ENCODE measurements around the gene TBPL1. TPM values are rescaled to one million over a fixed set of nuclear protein-coding genes. Genes with fewer than 3 reads are reported as not detected.

TBPL1 gene
- total and polyA plus RNA-seq, 2 of the 8 experiments (the other 6 are each of a cell fraction or from before 2014, with no cell fraction given): 32.5 to 67.0 TPM

- Histone ChIP-seq H3K9ac (replicated peaks in 1 of 4; ENCODE audit: extremely low read depth in 1 of 4, low read depth in 3 of 4, low read length in 3 of 4) (no peak overlapping the region), H3K18ac (ENCODE audit: extremely low read depth, low read length) (no peak overlapping the region), H4K5ac (ENCODE audit: insufficient read length, low read depth, low read length) (no peak overlapping the region), H2BK15ac (ENCODE audit: low read length) (no peak overlapping the region), H3K23ac (ENCODE audit: insufficient read length) (no peak overlapping the region), H3K14ac (ENCODE audit: insufficient read length) (no peak overlapping the region), H3K4me3 (ENCODE audit: extremely low read depth in 1 of 4, insufficient read depth in 2 of 4, low read depth in 3 of 4, low read length in 4 of 4) (no peak overlapping the region), H4K20me1 (replicated peaks in 1 of 2; ENCODE audit: control insufficient read depth in 1 of 2, insufficient read depth in 2 of 2, low read length in 2 of 2) (no peaks in the 10 kb centered on the region), H3K4me1 (replicated peaks in 1 of 4; ENCODE audit: control insufficient read depth in 3 of 4, insufficient read depth in 4 of 4, low read length in 3 of 4) (peaks cover 0 to 7% (median 3%) of the 10 kb centered on the region in 4 experiments; a peak in 6 of 7 replicates), H3K4ac (replicated peaks; ENCODE audit: insufficient read length, low read depth, low read length) (no peak overlapping the region), H3K56ac (replicated peaks; ENCODE audit: insufficient read length, low read depth, low read length) (no peak overlapping the region), H3K9me3 (ENCODE audit: insufficient read depth in 2 of 2, low read depth in 1 of 2, low read length in 1 of 2) (0 out of 4 replicates have a peak, but pooled peaks cover 0 to 4% of the 10 kb centered on the region in 2 experiments), H4K8ac (ENCODE audit: extremely low read depth, insufficient read depth, low read length) (no peak overlapping the region), H2AK5ac (ENCODE audit: low read depth, low read length) (no peak overlapping the region), H3K27me3 (replicated peaks in 1 of 4; ENCODE audit: control insufficient read depth in 3 of 4, extremely low read depth in 1 of 4, insufficient read depth in 3 of 4, low read length in 3 of 4) (no peaks in the 10 kb centered on the region), H2BK5ac (ENCODE audit: low read depth, low read length) (no peak overlapping the region), H2BK120ac (replicated peaks; ENCODE audit: low read depth, low read length) (no peak overlapping the region), H3K79me1 (ENCODE audit: low read depth, low read length) (no peaks in the 10 kb centered on the region), H3K79me2 (ENCODE audit: control insufficient read depth in 1 of 2, insufficient read depth in 2 of 2, low read length in 2 of 2) (no peaks in the 10 kb centered on the region), H2BK12ac (ENCODE audit: low read depth, low read length) (no peak overlapping the region), H3K27ac (ENCODE audit: low read depth, low read length) (no peak overlapping the region), H3K4me2 (ENCODE audit: insufficient read depth in 1 of 2, low read depth in 2 of 2, low read length in 2 of 2) (no peak overlapping the region), H2AFZ (ENCODE audit: low read length) (no peak overlapping the region), H4K91ac (replicated peaks; ENCODE audit: insufficient read length, low read length) (no peak overlapping the region), H3K36me3 (ENCODE audit: control insufficient read depth in 2 of 4, insufficient read depth in 4 of 4, low read length in 3 of 4) (no peaks in the 10 kb centered on the region), H3K23me2 (ENCODE audit: low read depth, low read length) (no peaks in the 10 kb centered on the region), H2BK20ac (ENCODE audit: low read length) (no peak overlapping the region)
- ChIA-PET CTCF (ENCODE audit: partially characterized antibody) (interaction anchor here (0.7 to 5.9 kb wide), 6 partner anchors 86 to 367 kb away, joined by 3 to 62 read pairs (median 12); no protein-coding TSS in a partner anchor), POLR2A (ENCODE audit: partially characterized antibody) (no interaction called here)
- FAIRE-seq: no peak
- no peak for DNase-seq (ENCODE audit: low read depth in 1 of 2, low spot score in 2 of 2)
- no peak for TF ChIP-seq NRF1 (IDR thresholded peaks at IDR 0.05; ENCODE audit: low read depth, low read length)
- TF ChIP-seq TBP (IDR thresholded peaks at IDR 0.05; ENCODE audit: low read depth, low read length): no peak
- 92% methylated on average over 2 of the region's 2 CpGs; no CpG with 5 or more reads in 1 of the 2 experiments for WGBS, 2 experiments (ENCODE audit: extremely low coverage in 1 of 2, insufficient coverage in 1 of 2, insufficient read length in 1 of 2, insufficient replicate concordance in 2 of 2, low coverage in 1 of 2, low lambda C conversion rate in 2 of 2, missing lambda C conversion rate in 1 of 2)
Measured at GRCh38 chr6:133918208-133918930, 34.7 kb upstream of the TBPL1 start.
